DOHH2 (cell line): ENCODE results near the gene NRCAM.

Source experiments
- H3F3A ChIP-seq: fragments of 200-600 bp; sonication (generic), shearing (Covaris generic); 2 replicates; pipeline ENCODE4 v1.6.0; 2016; ENCODE audit warnings: antibody characterized with exemption, mild to moderate bottlenecking; ENCODE audit not compliant: control insufficient read depth, insufficient read depth
- H3K27ac ChIP-seq: fragments of 200-600 bp; sonication (generic); 2 replicates; pipeline ENCODE4 v1.5.1; 2014; ENCODE audit warnings: low read depth, mild to moderate bottlenecking, low read length, moderate library complexity
- H3K27me3 ChIP-seq: fragments of 200-600 bp; sonication (generic); 2 replicates; pipeline ENCODE4 v1.6.1; 2014; ENCODE audit warnings: mild to moderate bottlenecking, low read length, mixed read lengths; ENCODE audit not compliant: control insufficient read depth
- H3K36me3 ChIP-seq: fragments of 200-600 bp; sonication (generic); 2 replicates; pipeline ENCODE4 v1.6.1; 2014; ENCODE audit warnings: mild to moderate bottlenecking, low read length, moderate library complexity, mixed read lengths; ENCODE audit not compliant: control insufficient read depth
- H3K4me1 ChIP-seq: fragments of 200-600 bp; sonication (generic); 2 replicates; pipeline ENCODE4 v1.6.1; 2014; ENCODE audit warnings: mild to moderate bottlenecking, low read length, mixed read lengths; ENCODE audit not compliant: control insufficient read depth
- H3K4me2 ChIP-seq: fragments of 200-600 bp; sonication (generic); 2 replicates; pipeline ENCODE4 v1.6.0; 2014; ENCODE audit warnings: mild to moderate bottlenecking, low read length, moderate library complexity
- H3K4me3 ChIP-seq: fragments of 200-600 bp; sonication (generic); 2 replicates; pipeline ENCODE4 v1.5.1; 2014; ENCODE audit warnings: mild to moderate bottlenecking, low read length, mixed read lengths
- H3K79me2 ChIP-seq: fragments of 200-600 bp; sonication (generic); 2 replicates; pipeline ENCODE4 v1.6.1; 2014; ENCODE audit warnings: mild to moderate bottlenecking, low read length, mixed read lengths; ENCODE audit not compliant: control insufficient read depth
- H3K9me2 ChIP-seq: fragments of 200-600 bp; sonication (generic); replicated peaks from 2 replicates; pipeline ENCODE4 v1.6.1; 2014; ENCODE audit warnings: mild to moderate bottlenecking, low read length, mixed read lengths; ENCODE audit not compliant: control insufficient read depth
- H3K9me3 ChIP-seq: fragments of 200-600 bp; sonication (generic); 2 replicates; pipeline ENCODE4 v1.6.1; 2014; ENCODE audit warnings: antibody characterized with exemption, low read length, mixed read lengths; ENCODE audit not compliant: control insufficient read depth, insufficient read depth
- H4K20me1 ChIP-seq: fragments of 200-600 bp; sonication (generic); 2 replicates; pipeline ENCODE4 v1.6.0; 2014; ENCODE audit warnings: low read depth, mild to moderate bottlenecking, antibody characterized with exemption, low read length, moderate library complexity; ENCODE audit not compliant: control insufficient read depth, insufficient read depth
- EZH2phosphoT487 ChIP-seq: fragments of 200-600 bp; sonication (generic); IDR thresholded peaks from 2 replicates; pipeline ENCODE4 v1.6.1; 2017; ENCODE audit warnings: borderline replicate concordance, mild to moderate bottlenecking, antibody characterized with exemption, low read length, moderate library complexity, mixed read lengths
- TF ChIP-seq, protein P1 (sequence below): fragments of 200-600 bp; sonication (generic); IDR thresholded peaks from one replicate; pipeline ENCODE4 v1.5.1; 2014; ENCODE audit warnings: antibody characterized with exemption, mild to moderate bottlenecking, low read depth, low read length; ENCODE audit not compliant: poor library complexity, severe bottlenecking

Gene NRCAM

GRCh38 chr7:108137040-108137439 lies 319.2 kb downstream of the NRCAM start:
- Histone ChIP-seq H3K9me2 (no peaks in the 10 kb centered on the region), H3K4me1 (peaks cover 7% of the 10 kb centered on the region; the same call in 1 of the 2 replicates), H4K20me1 (no peaks in the 10 kb centered on the region), H3K9me3 (no peaks in the 10 kb centered on the region), H3K79me2 (no peaks in the 10 kb centered on the region), H3K27ac (no peak overlapping the region), H3K4me3 (no peak overlapping the region), H3K27me3 (peaks cover 3% of the 10 kb centered on the region; the same call in 1 of the 2 replicates), H3K36me3 (no peaks in the 10 kb centered on the region), H3K4me2 (no peak overlapping the region), H3F3A (no peaks in the 10 kb centered on the region)
- TF ChIP-seq EZH2phosphoT487 = no peak
- TF ChIP-seq, protein P1, sequence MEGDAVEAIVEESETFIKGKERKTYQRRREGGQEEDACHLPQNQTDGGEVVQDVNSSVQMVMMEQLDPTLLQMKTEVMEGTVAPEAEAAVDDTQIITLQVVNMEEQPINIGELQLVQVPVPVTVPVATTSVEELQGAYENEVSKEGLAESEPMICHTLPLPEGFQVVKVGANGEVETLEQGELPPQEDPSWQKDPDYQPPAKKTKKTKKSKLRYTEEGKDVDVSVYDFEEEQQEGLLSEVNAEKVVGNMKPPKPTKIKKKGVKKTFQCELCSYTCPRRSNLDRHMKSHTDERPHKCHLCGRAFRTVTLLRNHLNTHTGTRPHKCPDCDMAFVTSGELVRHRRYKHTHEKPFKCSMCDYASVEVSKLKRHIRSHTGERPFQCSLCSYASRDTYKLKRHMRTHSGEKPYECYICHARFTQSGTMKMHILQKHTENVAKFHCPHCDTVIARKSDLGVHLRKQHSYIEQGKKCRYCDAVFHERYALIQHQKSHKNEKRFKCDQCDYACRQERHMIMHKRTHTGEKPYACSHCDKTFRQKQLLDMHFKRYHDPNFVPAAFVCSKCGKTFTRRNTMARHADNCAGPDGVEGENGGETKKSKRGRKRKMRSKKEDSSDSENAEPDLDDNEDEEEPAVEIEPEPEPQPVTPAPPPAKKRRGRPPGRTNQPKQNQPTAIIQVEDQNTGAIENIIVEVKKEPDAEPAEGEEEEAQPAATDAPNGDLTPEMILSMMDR = no peak

- H3K9me3 ChIP-seq = no peaks in the 10 kb centered on the region
- H3K9me2 ChIP-seq = no peaks in the 10 kb centered on the region
- no peak overlapping the region for H3K27ac ChIP-seq
- no peaks in the 10 kb centered on the region for H3F3A ChIP-seq
- H3K4me1 ChIP-seq = peaks cover 7% of the 10 kb centered on the region; the same call in 1 of the 2 replicates
- H3K36me3 ChIP-seq = no peaks in the 10 kb centered on the region
- H4K20me1 ChIP-seq = no peaks in the 10 kb centered on the region
- TF ChIP-seq, protein P1 = no peak
- TF ChIP-seq EZH2phosphoT487 = no peak
- H3K27me3 ChIP-seq = peaks cover 5% of the 10 kb centered on the region; the same call in 1 of the 2 replicates
- H3K4me3 ChIP-seq = no peak overlapping the region
- H3K79me2 ChIP-seq = no peaks in the 10 kb centered on the region
- H3K4me2 ChIP-seq = no peak overlapping the region
Observed at GRCh38 chr7:108136191-108136688, 320.0 kb downstream of the NRCAM start.

DNA sequence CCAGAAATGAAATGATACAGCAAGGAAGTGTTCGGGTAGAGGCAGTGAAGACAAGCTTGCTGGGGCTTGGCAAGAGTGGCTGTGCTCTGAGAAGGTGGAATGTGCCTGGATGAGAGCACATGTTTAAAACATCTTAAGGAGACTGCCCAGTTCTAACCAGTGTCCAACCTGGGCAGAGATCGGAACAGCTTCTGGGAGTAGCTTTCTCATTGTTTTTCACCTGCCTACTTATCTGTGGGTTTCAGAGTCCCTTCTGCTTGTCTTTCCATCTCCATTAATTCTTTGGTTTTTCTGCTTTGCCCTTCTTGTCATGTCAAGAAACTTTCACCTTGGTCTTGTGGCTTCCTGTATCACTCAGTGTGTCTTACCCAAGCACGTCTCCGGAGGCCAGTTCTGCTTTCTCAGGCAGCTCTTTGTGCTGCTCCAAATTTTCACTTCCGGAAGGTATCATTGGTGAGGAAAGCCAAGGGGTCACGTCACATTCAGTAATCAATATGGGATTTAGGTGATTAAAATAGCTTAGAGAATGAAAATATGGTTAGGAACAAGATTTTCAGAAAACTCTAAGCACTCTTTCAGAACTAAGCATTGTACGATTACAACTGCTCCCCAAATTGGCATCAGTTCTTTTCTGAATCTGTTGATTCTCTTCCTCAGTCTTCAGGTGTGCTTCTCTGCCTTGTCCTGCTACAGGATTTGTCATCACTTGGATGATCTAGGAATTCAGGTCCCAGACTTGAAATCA lies 320.6 kb downstream of the NRCAM start:
- H3K79me2 ChIP-seq = no peaks in the 10 kb centered on the region
- no peaks in the 10 kb centered on the region for H4K20me1 ChIP-seq
- H3K27ac ChIP-seq = no peak overlapping the region
- TF ChIP-seq, protein P1 = no peak
- no peak for TF ChIP-seq EZH2phosphoT487
- no peaks in the 10 kb centered on the region for H3K9me2 ChIP-seq
- no peak overlapping the region for H3K4me3 ChIP-seq
- H3F3A ChIP-seq = no peaks in the 10 kb centered on the region
- H3K27me3 ChIP-seq = peaks cover 9% of the 10 kb centered on the region
- no peak overlapping the region for H3K4me2 ChIP-seq
- no peaks in the 10 kb centered on the region for H3K36me3 ChIP-seq
- no peaks in the 10 kb centered on the region for H3K9me3 ChIP-seq
- peaks cover 7% of the 10 kb centered on the region; the same call in 1 of the 2 replicates for H3K4me1 ChIP-seq
